A673 (cell line): ENCODE results near the gene HOXA4. TPM values are rescaled to one million over a fixed set of nuclear protein-coding genes. Genes with fewer than 3 reads are reported as not detected.

Experiments used
- BruUV-seq: library from RNA; stranded (reverse); fragments of 400-500 nt; replicated peaks from 2 replicates; lab custom pipeline; 2021; lab: Mats Ljungman, UMichigan
- CTCF ChIA-PET: fragments of 300-600 bp; sonication (Branson Sonifier 250); formaldehyde crosslinking; loops from one replicate; lab custom pipeline; 2022; ENCODE audit warnings: antibody characterized with exemption; lab: Charles Lee
- POLR2A ChIA-PET: fragments of 300-600 bp; sonication (Branson Sonifier 250); formaldehyde crosslinking; loops from one replicate; lab custom pipeline; 2022; ENCODE audit warnings: antibody characterized with exemption; ENCODE audit not compliant: low non-redundant PET; lab: Charles Lee
- DNase-seq: peaks from one replicate; pipeline ENCODE4 v3.0.0-alpha.2; 2015; ENCODE audit warnings: low spot score
- H3K27ac ChIP-seq: fragments of 200-600 bp; sonication (generic); 2 replicates; pipeline ENCODE4 v1.5.1; 2016; ENCODE audit warnings: mixed run types, low read depth, mild to moderate bottlenecking, mixed read lengths, antibody characterized with exemption, low read length; ENCODE audit not compliant: poor library complexity, severe bottlenecking
- H3K27me3 ChIP-seq: fragments of 200-600 bp; sonication (generic); replicated peaks from 2 replicates; pipeline ENCODE4 v1.6.1; 2017; ENCODE audit warnings: mixed run types, low read depth, mild to moderate bottlenecking, mixed read lengths, antibody characterized with exemption, low read length; ENCODE audit not compliant: insufficient read depth, poor library complexity
- H3K36me3 ChIP-seq: fragments of 200-600 bp; sonication (generic); 2 replicates; pipeline ENCODE4 v1.6.1; 2016; ENCODE audit warnings: mixed run types, mild to moderate bottlenecking, mixed read lengths, antibody characterized with exemption, low read length; ENCODE audit not compliant: insufficient read depth, poor library complexity, severe bottlenecking
- H3K4me1 ChIP-seq: fragments of 200-600 bp; sonication (generic); 2 replicates; pipeline ENCODE4 v1.6.1; 2017; ENCODE audit warnings: mixed run types, mild to moderate bottlenecking, mixed read lengths, antibody characterized with exemption, low read length; ENCODE audit not compliant: insufficient read depth, poor library complexity, severe bottlenecking
- H3K4me3 ChIP-seq: fragments of 200-600 bp; sonication (generic); 2 replicates; pipeline ENCODE4 v1.5.1; 2016; ENCODE audit warnings: low read depth, mixed run types, mild to moderate bottlenecking, mixed read lengths, low read length; ENCODE audit not compliant: poor library complexity, severe bottlenecking
- H3K9me3 ChIP-seq: fragments of 200-600 bp; sonication (generic); 2 replicates; pipeline ENCODE4 v1.6.1; 2016; ENCODE audit warnings: mixed run types, low read depth, mild to moderate bottlenecking, mixed read lengths, antibody characterized with exemption, low read length; ENCODE audit not compliant: poor library complexity, severe bottlenecking
- EZH2 ChIP-seq: fragments of 200-600 bp; sonication (generic); IDR thresholded peaks from 2 replicates; pipeline ENCODE4 v1.6.1; 2017; ENCODE audit warnings: borderline replicate concordance, low read depth, mild to moderate bottlenecking, mixed read lengths, antibody characterized with exemption, low read length; ENCODE audit not compliant: poor library complexity, severe bottlenecking
- intact Hi-C: fragments of 100-400 bp; cut with micrococcal nuclease; formaldehyde crosslinking; loops from one replicate; pipeline ENCODE4 v1.10.0; 2022; ENCODE audit not compliant: unreplicated experiment
- total RNA-seq: library from RNA; stranded (reverse); gene quantifications from 2 replicates; pipeline ENCODE4 v1.2.3, GENCODE V29; 2021
- TF ChIP-seq, protein P1 (sequence below): fragments of 300-800, 200-600 bp; sonication (generic); conservative IDR thresholded peaks from 2 replicates; pipeline ENCODE4 v1.5.1; 2017; ENCODE audit warnings: low read depth, mild to moderate bottlenecking, antibody characterized with exemption, low read length, moderate library complexity, mixed read lengths

HOXA4 gene
- total RNA-seq, 1 experiment from 2014 or later, result not detected

DNA sequence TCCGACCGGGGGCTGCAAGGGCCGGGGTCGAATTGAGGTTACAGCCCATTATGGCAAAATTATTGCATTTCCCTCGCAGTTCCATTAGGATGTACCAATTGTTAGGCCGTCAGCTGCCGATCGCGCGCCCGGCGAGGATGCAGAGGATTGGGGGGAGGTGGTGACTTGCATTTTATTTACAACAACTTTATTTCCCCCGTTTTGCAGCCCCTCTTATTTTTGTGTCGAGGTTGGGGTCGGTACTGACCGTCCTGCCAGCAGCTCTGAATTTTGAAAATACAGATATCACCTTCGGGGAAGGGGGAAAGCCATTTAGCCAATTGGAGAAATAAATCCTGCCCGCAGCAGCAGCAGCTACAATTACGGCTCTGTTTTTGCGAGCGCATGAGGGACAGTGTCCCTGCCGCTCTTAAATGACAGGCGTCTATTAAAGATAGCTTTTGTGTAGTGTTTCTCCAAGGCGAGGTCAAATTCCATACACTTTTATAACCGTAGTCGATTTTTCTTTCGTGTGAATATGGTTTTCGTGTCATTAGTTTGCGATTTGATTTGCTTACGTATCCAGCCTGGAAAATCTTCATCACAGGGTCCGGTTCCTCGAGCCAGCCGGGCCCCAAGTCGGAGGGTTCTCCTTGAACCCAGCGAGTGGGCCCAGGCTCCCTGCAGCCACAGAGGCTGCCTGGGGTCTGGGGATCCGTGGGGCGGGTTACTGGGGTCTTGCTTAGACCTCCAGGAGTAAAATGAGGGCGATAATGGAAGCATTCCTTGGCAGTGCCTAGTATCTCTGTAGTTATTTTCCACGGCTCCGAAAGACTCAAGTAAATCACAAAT, 13.6 kb upstream of the HOXA4 start:
- DNase-seq, result no peak
- POLR2A ChIA-PET, result no interaction called here
- peak overlapping the region; percentile 30 for H3K4me3 ChIP-seq
- intact Hi-C loops, result loop anchor here (5.0 kb wide), 1 partner anchor 1272 kb away; no protein-coding TSS in a partner anchor
- peaks cover 100% of the 10 kb centered on the region for H3K27me3 ChIP-seq
- TF ChIP-seq EZH2, result no peak
- TF ChIP-seq, protein P1, sequence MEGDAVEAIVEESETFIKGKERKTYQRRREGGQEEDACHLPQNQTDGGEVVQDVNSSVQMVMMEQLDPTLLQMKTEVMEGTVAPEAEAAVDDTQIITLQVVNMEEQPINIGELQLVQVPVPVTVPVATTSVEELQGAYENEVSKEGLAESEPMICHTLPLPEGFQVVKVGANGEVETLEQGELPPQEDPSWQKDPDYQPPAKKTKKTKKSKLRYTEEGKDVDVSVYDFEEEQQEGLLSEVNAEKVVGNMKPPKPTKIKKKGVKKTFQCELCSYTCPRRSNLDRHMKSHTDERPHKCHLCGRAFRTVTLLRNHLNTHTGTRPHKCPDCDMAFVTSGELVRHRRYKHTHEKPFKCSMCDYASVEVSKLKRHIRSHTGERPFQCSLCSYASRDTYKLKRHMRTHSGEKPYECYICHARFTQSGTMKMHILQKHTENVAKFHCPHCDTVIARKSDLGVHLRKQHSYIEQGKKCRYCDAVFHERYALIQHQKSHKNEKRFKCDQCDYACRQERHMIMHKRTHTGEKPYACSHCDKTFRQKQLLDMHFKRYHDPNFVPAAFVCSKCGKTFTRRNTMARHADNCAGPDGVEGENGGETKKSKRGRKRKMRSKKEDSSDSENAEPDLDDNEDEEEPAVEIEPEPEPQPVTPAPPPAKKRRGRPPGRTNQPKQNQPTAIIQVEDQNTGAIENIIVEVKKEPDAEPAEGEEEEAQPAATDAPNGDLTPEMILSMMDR, result 0 out of 2 replicates have a peak, but pooled peaks have one; percentile 3
- H3K27ac ChIP-seq, result no peak overlapping the region
- no peaks in the 10 kb centered on the region for H3K9me3 ChIP-seq
- CTCF ChIA-PET, result interaction anchor here (1.6 kb wide), 1 partner anchor 17 kb away, joined by 5 read pairs; no protein-coding TSS in a partner anchor
- BruUV-seq, result no TSS peak
- H3K4me1 ChIP-seq, result peaks cover 18% of the 10 kb centered on the region
- no peaks in the 10 kb centered on the region for H3K36me3 ChIP-seq

GRCh38 chr7:27143023-27143949, 12.7 kb upstream of the HOXA4 start, which contains the start of gene HOXA5:
Gene HOXA5 (minus strand): TSS chr7:27143681. CDS start chr7:27143607, 74 bp downstream.
- no peaks in the 10 kb centered on the region for H3K36me3 ChIP-seq
- H3K9me3 ChIP-seq, result no peaks in the 10 kb centered on the region
- peak; percentile 44 for DNase-seq
- CTCF ChIA-PET, result interaction anchor here (1.6 kb wide), 1 partner anchor 18 kb away, joined by 5 read pairs; no protein-coding TSS in a partner anchor
- POLR2A ChIA-PET, result no interaction called here
- BruUV-seq, result no TSS peak
- H3K27ac ChIP-seq, result no peak within 1 kb of the TSS
- TF ChIP-seq, protein P1, result peak; percentile 72
- peak; percentile 72 for TF ChIP-seq EZH2
- H3K4me1 ChIP-seq, result peaks cover 16% of the 10 kb centered on the region
- H3K27me3 ChIP-seq, result peaks cover 100% of the 10 kb centered on the region
- peak within 1 kb of the TSS; percentile 30 for H3K4me3 ChIP-seq
- intact Hi-C loops, result loop anchor here (5.0 kb wide), 1 partner anchor 1271 kb away; no protein-coding TSS in a partner anchor

GRCh38 chr7:27142580-27143022, 12.0 kb upstream of the HOXA4 start:
- no peaks in the 10 kb centered on the region for H3K9me3 ChIP-seq
- POLR2A ChIA-PET, result no interaction called here
- no peak overlapping the region for H3K27ac ChIP-seq
- TF ChIP-seq, protein P1, result no peak
- TF ChIP-seq EZH2, result peak; percentile 84
- intact Hi-C loops, result loop anchor here (5.0 kb wide), 1 partner anchor 1270 kb away; no protein-coding TSS in a partner anchor
- BruUV-seq, result no TSS peak
- H3K36me3 ChIP-seq, result no peaks in the 10 kb centered on the region
- CTCF ChIA-PET, result no interaction called here
- no peak for DNase-seq
- H3K27me3 ChIP-seq, result peaks cover 100% of the 10 kb centered on the region
- H3K4me3 ChIP-seq, result no peak overlapping the region
- peaks cover 13% of the 10 kb centered on the region for H3K4me1 ChIP-seq
